OCI-LY1 (cell line): Measurements from ENCODE around the gene PCDHGA7.
"Not testable (repeated sequence)": the region's sequence is repeated elsewhere in the genome, so short reads cannot be mapped to it uniquely, and the experiment has no call there.

Source experiments
- H2AFZ ChIP-seq: fragments of 200-600 bp; sonication (generic), shearing (Covaris generic); 2 replicates; pipeline ENCODE4 v1.6.0; 2014; ENCODE audit warnings: antibody characterized with exemption, mild to moderate bottlenecking, low read length
- H3F3A ChIP-seq: fragments of 200-600 bp; sonication (generic), shearing (Covaris generic); 2 replicates; pipeline ENCODE4 v1.6.0; 2014; ENCODE audit warnings: mild to moderate bottlenecking, antibody characterized with exemption, low read length, moderate library complexity; ENCODE audit not compliant: insufficient read depth
- H3K27ac ChIP-seq: fragments of 200-600 bp; sonication (generic); 2 replicates; pipeline ENCODE4 v1.5.1; 2014; ENCODE audit warnings: low read length, mixed run types, mild to moderate bottlenecking, low read depth; ENCODE audit not compliant: poor library complexity, severe bottlenecking
- H3K27me3 ChIP-seq: fragments of 200-600 bp; sonication (generic); 2 replicates; pipeline ENCODE4 v1.6.0; 2014; ENCODE audit warnings: antibody characterized with exemption, mild to moderate bottlenecking, low read length, moderate library complexity; ENCODE audit not compliant: insufficient read depth
- H3K36me3 ChIP-seq: fragments of 200-600 bp; sonication (generic); 2 replicates; pipeline ENCODE4 v1.6.1; 2014; ENCODE audit warnings: mild to moderate bottlenecking, antibody characterized with exemption, low read length, moderate library complexity, mixed read lengths; ENCODE audit not compliant: insufficient read depth
- H3K4me1 ChIP-seq: fragments of 200-600 bp; sonication (generic); 2 replicates; pipeline ENCODE4 v1.5.1; 2014; ENCODE audit warnings: mild to moderate bottlenecking, low read length, moderate library complexity; ENCODE audit not compliant: insufficient read depth, severe bottlenecking
- H3K4me2 ChIP-seq: fragments of 200-600 bp; sonication (generic), shearing (Covaris generic); 2 replicates; pipeline ENCODE4 v1.6.1; 2014; ENCODE audit warnings: low read length
- H3K4me3 ChIP-seq: fragments of 200-600 bp; sonication (generic); 2 replicates; pipeline ENCODE4 v1.5.1; 2014; ENCODE audit warnings: low read length, low read depth, mild to moderate bottlenecking, mixed read lengths; ENCODE audit not compliant: poor library complexity, severe bottlenecking
- H3K79me2 ChIP-seq: fragments of 200-600 bp; shearing (Covaris generic); 2 replicates; pipeline ENCODE4 v1.6.1; 2016; ENCODE audit warnings: mixed run types, low read length, mixed read lengths; ENCODE audit not compliant: insufficient read depth
- H3K9ac ChIP-seq: fragments of 200-600 bp; sonication (generic), shearing (Covaris generic); 2 replicates; pipeline ENCODE4 v1.6.1; 2014; ENCODE audit warnings: mild to moderate bottlenecking, low read length, mixed read lengths
- H3K9me2 ChIP-seq: fragments of 200-600 bp; sonication (generic), shearing (Covaris generic); 2 replicates; pipeline ENCODE4 v1.6.1; 2014; ENCODE audit warnings: low read depth, mild to moderate bottlenecking, low read length, mixed read lengths
- H3K9me3 ChIP-seq: fragments of 200-600 bp; shearing (Covaris generic); 2 replicates; pipeline ENCODE4 v1.6.1; 2014; ENCODE audit warnings: low read length, mixed read lengths
- H4K20me1 ChIP-seq: fragments of 200-600 bp; sonication (generic), shearing (Covaris generic); 2 replicates; pipeline ENCODE4 v1.6.0; 2016; ENCODE audit warnings: mild to moderate bottlenecking, low read length; ENCODE audit not compliant: insufficient read depth
- EZH2 ChIP-seq: fragments of 200-600 bp; sonication (generic), shearing (Covaris generic); IDR thresholded peaks from 2 replicates; pipeline ENCODE4 v1.8.0; 2017; ENCODE audit warnings: borderline replicate concordance, mixed run types, mild to moderate bottlenecking, antibody characterized with exemption, low read length, moderate library complexity, mixed read lengths
- TF ChIP-seq, protein P1 (sequence below): fragments of 200-600 bp; sonication (generic), shearing (Covaris generic); IDR thresholded peaks from 2 replicates; pipeline ENCODE4 v1.5.1; 2017; ENCODE audit warnings: mild to moderate bottlenecking, antibody characterized with exemption, low read length, moderate library complexity, mixed read lengths

Gene PCDHGA7

DNA sequence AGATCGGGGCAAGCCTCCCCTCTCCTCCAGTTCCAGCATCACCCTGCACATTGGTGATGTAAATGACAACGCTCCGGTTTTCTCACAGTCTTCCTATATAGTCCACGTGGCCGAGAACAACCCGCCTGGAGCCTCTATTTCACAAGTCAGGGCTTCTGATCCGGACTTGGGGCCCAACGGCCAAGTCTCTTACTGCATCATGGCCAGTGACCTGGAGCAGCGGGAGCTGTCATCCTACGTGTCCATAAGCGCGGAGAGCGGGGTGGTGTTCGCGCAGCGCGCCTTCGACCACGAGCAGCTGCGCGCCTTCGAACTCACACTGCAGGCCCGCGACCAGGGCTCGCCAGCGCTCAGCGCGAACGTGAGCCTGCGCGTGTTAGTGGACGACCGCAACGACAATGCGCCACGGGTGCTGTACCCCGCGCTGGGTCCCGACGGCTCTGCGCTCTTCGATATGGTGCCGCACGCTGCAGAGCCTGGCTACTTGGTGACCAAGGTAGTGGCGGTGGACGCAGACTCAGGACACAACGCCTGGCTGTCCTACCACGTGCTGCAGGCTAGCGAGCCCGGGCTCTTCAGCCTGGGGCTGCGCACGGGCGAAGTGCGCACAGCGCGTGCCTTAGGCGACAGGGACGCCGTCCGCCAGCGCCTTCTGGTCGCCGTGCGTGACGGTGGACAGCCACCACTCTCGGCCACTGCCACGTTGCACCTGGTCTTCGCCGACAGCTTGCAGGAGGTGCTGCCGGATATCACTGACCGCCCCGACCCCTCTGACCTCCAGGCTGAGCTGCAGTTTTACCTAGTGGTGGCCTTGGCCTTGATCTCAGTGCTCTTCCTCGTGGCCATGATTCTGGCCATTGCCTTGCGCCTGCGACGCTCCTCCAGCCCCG is 6.9 kb downstream of the PCDHGA7 start:
- Histone ChIP-seq H3K4me1 (no peaks in the 10 kb centered on the region), H3K27me3 (no peaks in the 10 kb centered on the region), H4K20me1 (no peaks in the 10 kb centered on the region), H3K9ac (no peak overlapping the region), H3F3A (no peaks in the 10 kb centered on the region), H3K79me2 (no peaks in the 10 kb centered on the region), H3K4me2 (no peak overlapping the region), H3K4me3 (no peak overlapping the region), H2AFZ (no peak overlapping the region), H3K9me3 (peaks cover 8% of the 10 kb centered on the region), H3K27ac (no peak overlapping the region), H3K36me3 (no peaks in the 10 kb centered on the region), H3K9me2 (no peaks in the 10 kb centered on the region)
- TF ChIP-seq, protein P1, sequence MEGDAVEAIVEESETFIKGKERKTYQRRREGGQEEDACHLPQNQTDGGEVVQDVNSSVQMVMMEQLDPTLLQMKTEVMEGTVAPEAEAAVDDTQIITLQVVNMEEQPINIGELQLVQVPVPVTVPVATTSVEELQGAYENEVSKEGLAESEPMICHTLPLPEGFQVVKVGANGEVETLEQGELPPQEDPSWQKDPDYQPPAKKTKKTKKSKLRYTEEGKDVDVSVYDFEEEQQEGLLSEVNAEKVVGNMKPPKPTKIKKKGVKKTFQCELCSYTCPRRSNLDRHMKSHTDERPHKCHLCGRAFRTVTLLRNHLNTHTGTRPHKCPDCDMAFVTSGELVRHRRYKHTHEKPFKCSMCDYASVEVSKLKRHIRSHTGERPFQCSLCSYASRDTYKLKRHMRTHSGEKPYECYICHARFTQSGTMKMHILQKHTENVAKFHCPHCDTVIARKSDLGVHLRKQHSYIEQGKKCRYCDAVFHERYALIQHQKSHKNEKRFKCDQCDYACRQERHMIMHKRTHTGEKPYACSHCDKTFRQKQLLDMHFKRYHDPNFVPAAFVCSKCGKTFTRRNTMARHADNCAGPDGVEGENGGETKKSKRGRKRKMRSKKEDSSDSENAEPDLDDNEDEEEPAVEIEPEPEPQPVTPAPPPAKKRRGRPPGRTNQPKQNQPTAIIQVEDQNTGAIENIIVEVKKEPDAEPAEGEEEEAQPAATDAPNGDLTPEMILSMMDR = no peak
- TF ChIP-seq EZH2 = no peak

DNA sequence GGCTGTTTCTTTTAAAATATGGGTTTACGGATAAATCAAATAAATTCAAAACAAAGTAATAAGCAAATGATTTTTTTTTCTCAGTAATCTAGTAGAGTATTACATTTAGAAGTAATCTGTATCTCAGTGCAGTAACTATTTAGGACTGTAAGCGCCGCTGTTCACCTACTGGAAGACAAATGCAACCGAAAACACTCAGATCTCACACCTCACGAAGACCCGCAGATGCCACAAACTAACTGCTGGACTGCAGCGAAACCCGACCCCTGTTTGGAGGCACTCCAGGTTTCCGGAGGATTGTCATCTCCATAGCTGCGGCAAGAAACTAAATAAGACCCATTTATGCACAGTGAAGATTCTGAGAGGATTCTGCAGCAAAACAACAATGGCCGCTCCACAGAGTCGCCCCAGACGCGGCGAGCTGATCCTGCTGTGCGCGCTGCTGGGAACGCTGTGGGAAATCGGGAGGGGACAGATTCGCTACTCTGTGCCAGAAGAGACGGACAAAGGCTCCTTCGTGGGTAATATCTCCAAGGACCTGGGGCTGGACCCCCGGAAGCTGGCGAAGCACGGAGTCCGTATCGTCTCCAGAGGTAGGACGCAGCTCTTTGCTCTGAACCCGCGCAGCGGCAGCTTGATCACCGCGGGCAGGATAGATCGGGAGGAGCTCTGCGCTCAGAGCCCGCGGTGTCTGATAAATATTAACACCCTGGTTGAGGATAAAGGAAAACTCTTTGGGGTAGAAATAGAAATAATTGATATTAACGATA is 10.1 kb downstream of the PCDHGA7 start, which contains the start of gene PCDHGA8:
TSS of gene PCDHGA8 (plus strand) at position 205 of the 770 bp plus-strand sequence. CDS start at position 386, 181 bp downstream.
- Histone ChIP-seq H2AFZ (no peak within 1 kb of the TSS), H3K4me3 (no peak within 1 kb of the TSS), H3K9me2 (no peaks in the 10 kb centered on the region), H3K27ac (no peak within 1 kb of the TSS), H3K4me2 (no peak within 1 kb of the TSS), H3F3A (no peaks in the 10 kb centered on the region), H3K4me1 (no peaks in the 10 kb centered on the region), H3K36me3 (no peaks in the 10 kb centered on the region), H3K27me3 (no peaks in the 10 kb centered on the region), H3K9ac (no peak within 1 kb of the TSS), H4K20me1 (no peaks in the 10 kb centered on the region), H3K9me3 (peaks cover 6% of the 10 kb centered on the region; the same call in 1 of the 2 replicates), H3K79me2 (no peaks in the 10 kb centered on the region)
- no peak for TF ChIP-seq EZH2
- TF ChIP-seq, protein P1 = no peak

DNA sequence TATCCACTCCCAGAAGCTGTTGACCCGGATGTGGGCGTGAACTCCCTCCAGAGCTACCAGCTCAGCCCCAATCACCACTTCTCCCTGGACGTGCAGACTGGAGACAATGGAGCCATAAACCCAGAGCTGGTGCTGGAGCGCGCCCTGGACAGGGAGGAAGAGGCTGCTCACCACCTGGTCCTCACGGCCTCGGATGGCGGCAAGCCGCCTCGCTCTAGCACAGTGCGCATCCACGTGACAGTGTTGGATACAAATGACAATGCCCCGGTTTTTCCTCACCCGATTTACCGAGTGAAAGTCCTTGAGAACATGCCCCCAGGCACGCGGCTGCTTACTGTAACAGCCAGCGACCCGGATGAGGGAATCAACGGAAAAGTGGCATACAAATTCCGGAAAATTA is 10.7 kb downstream of the PCDHGA7 start:
- Histone ChIP-seq H3K27ac (no peak overlapping the region), H3K4me1 (no peaks in the 10 kb centered on the region), H4K20me1 (no peaks in the 10 kb centered on the region), H3K36me3 (no peaks in the 10 kb centered on the region), H3K9ac (no peak overlapping the region), H3K79me2 (no peaks in the 10 kb centered on the region), H3K9me2 (no peaks in the 10 kb centered on the region), H3K9me3 (peaks cover 6% of the 10 kb centered on the region; the same call in 1 of the 2 replicates), H3K27me3 (no peaks in the 10 kb centered on the region), H3K4me2 (no peak overlapping the region), H3F3A (no peaks in the 10 kb centered on the region), H2AFZ (no peak overlapping the region), H3K4me3 (no peak overlapping the region)
- TF ChIP-seq, protein P1 = no peak
- no peak for TF ChIP-seq EZH2

- H3K4me3 ChIP-seq, H3K27ac ChIP-seq, H3K9ac ChIP-seq, H3K9me2 ChIP-seq, H3K36me3 ChIP-seq, H3K4me1 ChIP-seq, H3F3A ChIP-seq, H3K27me3 ChIP-seq, H2AFZ ChIP-seq, H3K4me2 ChIP-seq, H3K79me2 ChIP-seq, H4K20me1 ChIP-seq, H3K9me3 ChIP-seq: not testable (repeated sequence)
These were observed 12.1 kb downstream of the PCDHGA7 start for GRCh38 chr5:141394401-141395187.
